H1 (cell line): ENCODE measurements around the gene RBM26. TPM values are rescaled to one million over a fixed set of nuclear protein-coding genes. Genes with fewer than 3 reads are reported as not detected.

Source experiments
- CTCF ChIA-PET: fragments of 300-600 bp; sonication (Branson Sonifier 250); formaldehyde crosslinking; loops from one replicate; lab custom pipeline; 2021; ENCODE audit not compliant: partially characterized antibody; lab: Charles Lee
- POLR2A ChIA-PET: fragments of 300-600 bp; sonication (Branson Sonifier 250); formaldehyde crosslinking; loops from one replicate; lab custom pipeline; 2021; ENCODE audit warnings: inconsistent platforms; ENCODE audit not compliant: partially characterized antibody; lab: Charles Lee
- DNase-seq, 2 experiments: peaks; one replicate each; pipeline versions ENCODE4 v3.0.0 to v3.0.0-alpha.2; 2010 to 2022; ENCODE audit warnings: low spot score in 2 of 2, low read depth in 1 of 2, mixed read lengths in 1 of 2
- FAIRE-seq: peaks from 2 replicates; lab custom pipeline; 2011; peaks lifted over from hg19 to GRCh38; lab: Jason Lieb, UNC
- H2AFZ ChIP-seq: 2 replicates; pipeline ENCODE4 v1.8.1; 2012; ENCODE audit warnings: low read length, inconsistent platforms
- H2AK5ac ChIP-seq: 2 replicates; pipeline ENCODE4 v1.6.1; 2013; ENCODE audit warnings: low read depth, low read length
- H2BK120ac ChIP-seq: replicated peaks from 2 replicates; pipeline ENCODE3; 2013; ENCODE audit warnings: low read depth, low read length, inconsistent platforms
- H2BK12ac ChIP-seq: 2 replicates; pipeline ENCODE4 v1.6.1; 2013; ENCODE audit warnings: low read depth, low read length
- H2BK15ac ChIP-seq: 2 replicates; pipeline ENCODE4 v1.6.1; 2013; ENCODE audit warnings: low read length
- H2BK20ac ChIP-seq: 2 replicates; pipeline ENCODE4 v1.6.1; 2013; ENCODE audit warnings: low read length
- H2BK5ac ChIP-seq: 2 replicates; pipeline ENCODE4 v1.6.1; 2013; ENCODE audit warnings: low read depth, low read length
- H3K14ac ChIP-seq: 2 replicates; pipeline ENCODE4 v1.6.1; 2013; ENCODE audit warnings: inconsistent platforms; ENCODE audit not compliant: insufficient read length
- H3K18ac ChIP-seq: 2 replicates; pipeline ENCODE4 v1.6.1; 2013; ENCODE audit warnings: low read length; ENCODE audit errors: extremely low read depth
- H3K23ac ChIP-seq: 2 replicates; pipeline ENCODE4 v1.6.1; 2013; ENCODE audit warnings: inconsistent platforms; ENCODE audit not compliant: insufficient read length
- H3K23me2 ChIP-seq: 2 replicates; pipeline ENCODE4 v1.6.1; 2013; ENCODE audit warnings: low read depth, low read length
- H3K27ac ChIP-seq: 2 replicates; pipeline ENCODE4 v1.6.1; 2011; ENCODE audit warnings: low read depth, low read length, inconsistent platforms
- H3K27me3 ChIP-seq, 4 experiments: replicated peaks in 1 of 4; 1 replicate in 1 of 4; 2 replicates in 3 of 4; pipeline versions ENCODE4 v1.6.1 to v1.8.1; 2011 to 2013; ENCODE audit warnings: low read length in 3 of 4, mild to moderate bottlenecking in 3 of 4, inconsistent platforms in 2 of 4, mixed read lengths in 2 of 4, moderate library complexity in 1 of 4; ENCODE audit not compliant: control insufficient read depth in 3 of 4, insufficient read depth in 3 of 4; ENCODE audit errors: extremely low read depth in 1 of 4
- H3K36me3 ChIP-seq, 4 experiments: 2 replicates each; pipeline versions ENCODE4 v1.6.1 to v1.8.1; 2011 to 2013; ENCODE audit warnings: mild to moderate bottlenecking in 4 of 4, low read length in 3 of 4, moderate library complexity in 2 of 4, control low read depth in 1 of 4, inconsistent platforms in 1 of 4; ENCODE audit not compliant: insufficient read depth in 4 of 4, control insufficient read depth in 2 of 4
- H3K4ac ChIP-seq: replicated peaks from 2 replicates; pipeline ENCODE3; 2013; ENCODE audit warnings: low read length, low read depth, mixed read lengths, inconsistent platforms; ENCODE audit not compliant: insufficient read length
- H3K4me1 ChIP-seq, 4 experiments: replicated peaks in 1 of 4; 1 replicate in 1 of 4; 2 replicates in 3 of 4; pipeline versions ENCODE4 v1.6.1 to v1.8.1; 2011 to 2013; ENCODE audit warnings: low read length in 3 of 4, inconsistent platforms in 2 of 4, mixed read lengths in 1 of 4; ENCODE audit not compliant: insufficient read depth in 4 of 4, control insufficient read depth in 3 of 4
- H3K4me2 ChIP-seq, 2 experiments: 2 replicates each; pipeline versions ENCODE4 v1.6.1 to v1.8.1; 2011 to 2013; ENCODE audit warnings: low read depth in 2 of 2, low read length in 2 of 2, control low read depth in 1 of 2, inconsistent platforms in 1 of 2, mild to moderate bottlenecking in 1 of 2; ENCODE audit not compliant: insufficient read depth in 1 of 2
- H3K4me3 ChIP-seq, 4 experiments: fragments of 200-600, 300-600 bp in 1 of 4; sonication (generic), shearing (Covaris generic), sonication (Bioruptor Twin) in 1 of 4; 2 replicates each; pipeline versions ENCODE4 v1.5.1 to v1.8.1; 2011 to 2016; ENCODE audit warnings: low read length in 4 of 4, low read depth in 3 of 4, control low read depth in 2 of 4, inconsistent platforms in 2 of 4, mild to moderate bottlenecking in 2 of 4, mixed read lengths in 1 of 4, moderate library complexity in 1 of 4; ENCODE audit not compliant: insufficient read depth in 2 of 4; ENCODE audit errors: extremely low read depth in 1 of 4
- H3K56ac ChIP-seq: replicated peaks from 2 replicates; pipeline ENCODE3; 2013; ENCODE audit warnings: low read depth, mild to moderate bottlenecking, mixed read lengths, low read length, inconsistent platforms; ENCODE audit not compliant: insufficient read length
- H3K79me1 ChIP-seq: 2 replicates; pipeline ENCODE4 v1.6.1; 2013; ENCODE audit warnings: low read depth, low read length, control low read depth
- H3K79me2 ChIP-seq, 2 experiments: 2 replicates each; pipeline versions ENCODE4 v1.6.1 to v1.8.1; 2012 to 2013; ENCODE audit warnings: low read length in 2 of 2, mild to moderate bottlenecking in 2 of 2, inconsistent platforms in 1 of 2; ENCODE audit not compliant: insufficient read depth in 2 of 2, control insufficient read depth in 1 of 2
- H3K9ac ChIP-seq, 4 experiments: replicated peaks in 1 of 4; 1 replicate in 1 of 4; 2 replicates in 3 of 4; pipeline versions ENCODE4 v1.6.1 to v1.8.1; 2011 to 2013; ENCODE audit warnings: low read depth in 3 of 4, low read length in 3 of 4, control low read depth in 2 of 4, mild to moderate bottlenecking in 2 of 4, moderate library complexity in 2 of 4, inconsistent platforms in 1 of 4; ENCODE audit errors: extremely low read depth in 1 of 4
- H3K9me3 ChIP-seq, 2 experiments: 2 replicates each; pipeline versions ENCODE4 v1.6.1 to v1.8.1; 2012 to 2013; ENCODE audit warnings: mild to moderate bottlenecking in 2 of 2, moderate library complexity in 2 of 2, control low read depth in 1 of 2, inconsistent platforms in 1 of 2, low read depth in 1 of 2, low read length in 1 of 2, mixed read lengths in 1 of 2; ENCODE audit not compliant: insufficient read depth in 2 of 2
- H4K20me1 ChIP-seq, 2 experiments: replicated peaks in 1 of 2; 2 replicates each; pipeline versions ENCODE3 to v1.8.1; 2011 to 2013; ENCODE audit warnings: inconsistent platforms in 2 of 2, low read length in 2 of 2, mild to moderate bottlenecking in 1 of 2; ENCODE audit not compliant: insufficient read depth in 2 of 2, control insufficient read depth in 1 of 2
- H4K5ac ChIP-seq: 2 replicates; pipeline ENCODE4 v1.6.1; 2013; ENCODE audit warnings: low read length, low read depth, mixed read lengths, inconsistent platforms; ENCODE audit not compliant: insufficient read length
- H4K8ac ChIP-seq: 2 replicates; pipeline ENCODE4 v1.8.0; 2013; ENCODE audit warnings: mild to moderate bottlenecking, moderate library complexity, low read length, inconsistent platforms; ENCODE audit not compliant: insufficient read depth; ENCODE audit errors: extremely low read depth
- H4K91ac ChIP-seq: replicated peaks from 2 replicates; pipeline ENCODE3; 2013; ENCODE audit warnings: low read length, mixed read lengths, inconsistent platforms; ENCODE audit not compliant: insufficient read length
- CHD1 ChIP-seq: IDR thresholded peaks from 2 replicates; pipeline ENCODE4 v1.6.1; 2012; ENCODE audit warnings: low read depth, low read length, improper control_type of control experiment
- CHD2 ChIP-seq: IDR thresholded peaks from 2 replicates; pipeline ENCODE4 v1.6.1; 2012; ENCODE audit warnings: low read length, improper control_type of control experiment
- FOSL1 ChIP-seq: IDR thresholded peaks from 2 replicates; pipeline ENCODE4 v1.6.1; 2011; ENCODE audit warnings: mild to moderate bottlenecking, low read depth, low read length, moderate library complexity; ENCODE audit not compliant: insufficient read depth
- JUND ChIP-seq: IDR thresholded peaks from 2 replicates; pipeline ENCODE4 v1.6.1; 2011; ENCODE audit warnings: mild to moderate bottlenecking, improper control_type of control experiment, low read length
- KDM1A ChIP-seq: fragments of 200-600, 300-600 bp; sonication (generic); IDR thresholded peaks from 2 replicates; pipeline ENCODE4 v1.7.1; 2016; ENCODE audit warnings: mild to moderate bottlenecking, low read length, borderline replicate concordance
- MAFK ChIP-seq: IDR thresholded peaks from 2 replicates; pipeline ENCODE4 v1.6.1; 2012; ENCODE audit warnings: low read depth, mild to moderate bottlenecking, improper control_type of control experiment, low read length
- NANOG ChIP-seq: IDR thresholded peaks from 2 replicates; pipeline ENCODE4 v1.6.1; 2011; ENCODE audit warnings: low read length, low read depth, mild to moderate bottlenecking, inconsistent platforms; ENCODE audit not compliant: insufficient read depth, poor library complexity, severe bottlenecking
- PHF8 ChIP-seq: fragments of 200-600 bp; sonication (generic); conservative IDR thresholded peaks from 2 replicates; pipeline ENCODE4 v1.7.1; 2012; ENCODE audit warnings: low read depth, mild to moderate bottlenecking, inconsistent platforms, low read length, moderate library complexity
- RNF2 ChIP-seq: fragments of 200-900, 300-1000 bp; sonication (generic); IDR thresholded peaks from 2 replicates; pipeline ENCODE4 v1.7.1; 2016; ENCODE audit warnings: borderline replicate concordance, low read depth, mild to moderate bottlenecking, antibody characterized with exemption, low read length; ENCODE audit not compliant: poor library complexity, severe bottlenecking; ENCODE audit errors: missing control alignments
- SRF ChIP-seq: IDR thresholded peaks from 2 replicates; pipeline ENCODE4 v1.6.1; 2011; ENCODE audit warnings: mild to moderate bottlenecking, low read depth, low read length, moderate library complexity
- SUZ12 ChIP-seq: fragments of 200-600 bp; sonication (generic); IDR thresholded peaks from 2 replicates; pipeline ENCODE4 v1.6.1; 2012; ENCODE audit warnings: mild to moderate bottlenecking, inconsistent platforms, low read length, moderate library complexity, mixed read lengths
- WGBS, 2 experiments: shearing (Covaris generic) in 1 of 2; methylation state at CpG; one replicate each; pipeline versions ENCODE4 v1.1.6 to v1.1.7; 2013 to 2015; ENCODE audit warnings: low lambda C conversion rate in 2 of 2, mixed read lengths in 2 of 2, inconsistent platforms in 1 of 2, low coverage in 1 of 2, missing lambda C conversion rate in 1 of 2; ENCODE audit not compliant: insufficient replicate concordance in 2 of 2, insufficient coverage in 1 of 2, insufficient read length in 1 of 2; ENCODE audit errors: extremely low coverage in 1 of 2, missing lambda C conversion rate in 1 of 2; 5-methylcytosine and 5-hydroxymethylcytosine counted together
- polyA plus RNA-seq, 7 experiments: library from polyadenylated mRNA; depleted of rRNA in 3 of 7; stranded (reverse) in 5 of 7; unstranded in 2 of 7; fragments of >200 nt in 5 of 7; fragments of 200-250 nt in 2 of 7; gene quantifications; 1 replicate in 5 of 7; 2 replicates in 1 of 7; 4 replicates in 1 of 7; pipeline versions ENCODE4 v1.2.1 to v1.2.3, GENCODE V29; 2011 to 2013; ENCODE audit warnings: missing spikeins in 2 of 7, mixed read lengths in 2 of 7
- total RNA-seq: library from RNA; stranded (reverse); fragmentation: NEBNext Ultra II Directional; extraction: Animal tissue kit (Norgen Biotek cat#: 25700); gene quantifications from 2 replicates; pipeline ENCODE4 v1.2.1, GENCODE V29; 2021

The RBM26 gene
- total and polyA plus RNA-seq, 2 of the 8 experiments (the other 6 are each of a cell fraction or from before 2014, with no cell fraction given) = 20.3 to 65.5 TPM

GRCh38 chr13:79389026-79389425 is 17.0 kb downstream of the RBM26 start:
- no peak overlapping the region for H2BK15ac ChIP-seq
- H3K27ac ChIP-seq = no peak overlapping the region
- H3K18ac ChIP-seq = no peak overlapping the region
- no peak overlapping the region for H3K4ac ChIP-seq
- H4K20me1 ChIP-seq = peaks cover 6 to 13% of the 10 kb centered on the region in 2 experiments
- no peak overlapping the region for H2AK5ac ChIP-seq
- no peak overlapping the region for H2BK5ac ChIP-seq
- no peaks in the 10 kb centered on the region for H3K23me2 ChIP-seq
- no peak overlapping the region for H3K4me2 ChIP-seq
- no peak for TF ChIP-seq NANOG
- TF ChIP-seq FOSL1 = no peak
- TF ChIP-seq MAFK = no peak
- TF ChIP-seq SRF = no peak
- no peak for TF ChIP-seq JUND
- no peak for TF ChIP-seq RNF2
- TF ChIP-seq SUZ12 = no peak
- no peak for TF ChIP-seq CHD2
- no peak for TF ChIP-seq CHD1
- no peak for TF ChIP-seq PHF8
- TF ChIP-seq KDM1A = no peak
- no peak overlapping the region for H3K4me3 ChIP-seq
- H4K91ac ChIP-seq = no peak overlapping the region
- no peak overlapping the region for H4K8ac ChIP-seq
- H4K5ac ChIP-seq = no peak overlapping the region
- DNase-seq (no peak), FAIRE-seq (no peak)
- H2BK20ac ChIP-seq = no peak overlapping the region
- H3K27me3 ChIP-seq = no peaks in the 10 kb centered on the region
- peaks cover 0 to 7% (median 0%) of the 10 kb centered on the region in 4 experiments; a peak in 1 of 8 replicates for H3K36me3 ChIP-seq
- H3K56ac ChIP-seq = no peak overlapping the region
- ChIA-PET POLR2A (no interaction called here), CTCF (no interaction called here)
- no peak overlapping the region for H2AFZ ChIP-seq
- H3K4me1 ChIP-seq = peaks cover 0 to 6% (median 0%) of the 10 kb centered on the region in 4 experiments; a peak in 3 of 7 replicates
- no peaks in the 10 kb centered on the region for H3K9me3 ChIP-seq
- H3K79me2 ChIP-seq = peaks cover 11 to 93% of the 10 kb centered on the region in 2 experiments
- H3K9ac ChIP-seq = no peak overlapping the region
- H3K79me1 ChIP-seq = peaks cover 5% of the 10 kb centered on the region
- WGBS, 2 experiments = 92% methylated on average over 1 of the region's 1 CpG; no CpG with 5 or more reads in 1 of the 2 experiments
- no peak overlapping the region for H2BK120ac ChIP-seq
- no peak overlapping the region for H2BK12ac ChIP-seq
- H3K14ac ChIP-seq = no peak overlapping the region
- no peak overlapping the region for H3K23ac ChIP-seq
